ENCODE measurements around the gene WFIKKN1.
"Not testable (repeated sequence)": the region's sequence is repeated elsewhere in the genome, so short reads cannot be mapped to it uniquely, and the experiment has no call there.

The WFIKKN1 gene

GRCh38 chr16:595942-596735, 34.6 kb upstream of the WFIKKN1 start:
- no peak for DNase-seq (ENCODE audit: low read depth)

- DNase-seq (ENCODE audit: low read depth) = no peak
These were observed 34.1 kb upstream of the WFIKKN1 start for GRCh38 chr16:596736-597060.

- not testable (repeated sequence) for DNase-seq (ENCODE audit: low read depth)
These were observed 33.1 kb upstream of the WFIKKN1 start for GRCh38 chr16:597655-598054.

- no peak for DNase-seq (ENCODE audit: low read depth)
These were observed 31.7 kb upstream of the WFIKKN1 start for GRCh38 chr16:598823-599739.

GRCh38 chr16:600781-601180, 30.0 kb upstream of the WFIKKN1 start:
- no peak for DNase-seq (ENCODE audit: low read depth)

GRCh38 chr16:603933-604332, 26.9 kb upstream of the WFIKKN1 start:
- DNase-seq (ENCODE audit: low read depth) = no peak

GRCh38 chr16:606656-607307, 24.0 kb upstream of the WFIKKN1 start:
- DNase-seq (ENCODE audit: low read depth) = no peak

- DNase-seq (ENCODE audit: low read depth) = no peak
These were observed 22.8 kb upstream of the WFIKKN1 start for GRCh38 chr16:608019-608418.

- DNase-seq (ENCODE audit: low read depth) = no peak
These were observed 21.5 kb upstream of the WFIKKN1 start for GRCh38 chr16:609316-609715.

- no peak for DNase-seq (ENCODE audit: low read depth)
These were observed 20.8 kb upstream of the WFIKKN1 start for GRCh38 chr16:609984-610383.

- DNase-seq (ENCODE audit: low read depth) = no peak
These were observed 20.0 kb upstream of the WFIKKN1 start for GRCh38 chr16:610513-611381.

GRCh38 chr16:615122-615521, 15.7 kb upstream of the WFIKKN1 start:
- no peak for DNase-seq (ENCODE audit: low read depth)

GRCh38 chr16:616733-617586, 13.8 kb upstream of the WFIKKN1 start:
- no peak for DNase-seq (ENCODE audit: low read depth)

GRCh38 chr16:617855-618254, 12.9 kb upstream of the WFIKKN1 start:
- no peak for DNase-seq (ENCODE audit: low read depth)

- no peak for DNase-seq (ENCODE audit: low read depth)
These were observed 11.2 kb upstream of the WFIKKN1 start for GRCh38 chr16:619476-620100.

GRCh38 chr16:620700-621525, 9.9 kb upstream of the WFIKKN1 start:
- no peak for DNase-seq (ENCODE audit: low read depth)

- no peak for DNase-seq (ENCODE audit: low read depth)
These were observed 9.2 kb upstream of the WFIKKN1 start for GRCh38 chr16:621526-622105.

GRCh38 chr16:622920-623280, 7.9 kb upstream of the WFIKKN1 start:
- DNase-seq (ENCODE audit: low read depth) = no peak

GRCh38 chr16:624526-625070, 6.2 kb upstream of the WFIKKN1 start:
- DNase-seq (ENCODE audit: low read depth) = no peak
